HUES64 (cell line): ENCODE measurements around the gene CCDC126.
A peak's percentile ranks its signal among the peaks of the same experiment; 100 is the strongest.
"Not testable (repeated sequence)": the region's sequence is repeated elsewhere in the genome, so short reads cannot be mapped to it uniquely, and the experiment has no call there.

Experiments
- H3K27ac ChIP-seq: 2 replicates; pipeline ENCODE4 v1.7.0; 2013; ENCODE audit warnings: low read depth, low read length, inconsistent platforms
- H3K27me3 ChIP-seq: 2 replicates; pipeline ENCODE4 v1.6.1; 2013; ENCODE audit warnings: mild to moderate bottlenecking, low read length; ENCODE audit not compliant: insufficient read depth
- H3K36me3 ChIP-seq: 2 replicates; pipeline ENCODE4 v1.6.1; 2013; ENCODE audit warnings: mild to moderate bottlenecking, low read length; ENCODE audit not compliant: insufficient read depth
- H3K4me1 ChIP-seq: 2 replicates; pipeline ENCODE4 v1.6.1; 2013; ENCODE audit warnings: mild to moderate bottlenecking, low read length, moderate library complexity; ENCODE audit not compliant: insufficient read depth
- H3K4me3 ChIP-seq: 2 replicates; pipeline ENCODE4 v1.5.1; 2013; ENCODE audit warnings: mild to moderate bottlenecking, low read length, moderate library complexity
- H3K9ac ChIP-seq: 2 replicates; pipeline ENCODE4 v1.6.1; 2013; ENCODE audit warnings: mild to moderate bottlenecking, low read depth, low read length
- H3K9me3 ChIP-seq: 2 replicates; pipeline ENCODE4 v1.6.1; 2013; ENCODE audit warnings: low read depth, low read length; ENCODE audit not compliant: insufficient read depth
- WGBS: fragments of 150-250, 120-280 bp; methylation state at CpG from one replicate; pipeline ENCODE4 v1.1.7; 2013; ENCODE audit warnings: missing lambda C conversion rate; 5-methylcytosine and 5-hydroxymethylcytosine counted together

CCDC126 gene

DNA sequence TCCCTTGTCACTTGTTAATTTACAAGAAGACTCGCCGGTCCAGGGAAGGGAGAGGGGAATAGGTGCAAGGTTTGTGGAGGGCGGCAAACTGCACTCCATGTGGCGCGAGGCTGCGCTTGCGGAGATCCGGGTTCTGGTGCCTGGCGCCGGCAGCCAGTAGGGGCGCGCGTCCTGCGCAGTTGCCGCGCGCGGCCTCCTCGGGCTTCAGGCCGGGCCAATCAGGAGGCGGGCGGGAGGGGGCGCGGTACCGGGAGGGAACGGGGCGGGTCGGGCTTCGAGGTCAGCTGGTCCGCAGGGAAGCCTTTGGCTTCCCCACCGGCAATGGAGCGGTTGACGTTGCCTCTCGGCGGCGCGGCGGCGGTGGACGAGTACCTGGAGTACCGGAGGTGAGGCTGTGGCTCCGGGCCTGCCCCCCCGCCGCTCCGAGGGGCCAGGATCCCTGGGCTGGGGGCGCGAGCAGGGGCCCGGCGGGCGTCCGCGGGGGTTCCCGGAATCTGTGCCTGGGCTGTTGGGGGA lies 82.8 kb downstream of the CCDC126 start, which contains the start of gene FAM221A:
Gene FAM221A (plus strand): TSS at position 302 of the 516 bp plus-strand sequence. CDS start 20 bp downstream, at position 322.
- Histone ChIP-seq H3K27ac (peak within 1 kb of the TSS; percentile 67; the same call in 1 of the 2 replicates), H3K9me3 (no peaks in the 10 kb centered on the region), H3K36me3 (no peaks in the 10 kb centered on the region), H3K9ac (peak within 1 kb of the TSS; percentile 78), H3K4me3 (peak within 1 kb of the TSS; percentile 78), H3K27me3 (peaks cover 12% of the 10 kb centered on the region), H3K4me1 (no peaks in the 10 kb centered on the region)
- 88% methylated on average over 53 of the region's 53 CpGs for WGBS

- H3K4me1 ChIP-seq: no peaks in the 10 kb centered on the region
- H3K27me3 ChIP-seq: peaks cover 12% of the 10 kb centered on the region
- H3K9me3 ChIP-seq: no peaks in the 10 kb centered on the region
- no peaks in the 10 kb centered on the region for H3K36me3 ChIP-seq
- peak overlapping the region; percentile 78 for H3K4me3 ChIP-seq
- WGBS: 88% methylated on average over 42 of the region's 42 CpGs
- H3K9ac ChIP-seq: peak overlapping the region; percentile 78
- H3K27ac ChIP-seq: peak overlapping the region; percentile 67; the same call in 1 of the 2 replicates
Measured at GRCh38 chr7:23680414-23681405, 83.5 kb downstream of the CCDC126 start.

DNA sequence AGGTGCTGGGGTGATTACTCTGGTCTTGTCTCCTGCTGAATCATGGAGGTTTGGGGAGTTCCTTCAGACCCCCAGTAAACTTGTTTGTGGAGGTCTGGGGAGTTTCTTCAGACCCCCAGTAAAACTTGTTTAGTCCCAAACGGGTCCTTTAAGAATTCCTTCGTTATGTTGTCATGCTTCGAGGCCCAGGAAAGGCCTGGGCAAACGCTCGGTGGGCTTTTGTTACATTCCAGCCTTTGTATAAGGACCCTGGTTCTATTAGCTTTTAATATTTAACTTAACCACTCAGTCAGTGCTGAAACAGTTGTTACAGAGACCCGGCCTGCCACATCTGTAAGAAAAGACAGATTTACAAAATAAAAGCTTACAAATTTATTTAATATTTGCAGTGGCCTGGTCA lies 86.9 kb downstream of the CCDC126 start:
- not testable (repeated sequence) for H3K9me3 ChIP-seq, H3K9ac ChIP-seq, H3K27ac ChIP-seq, H3K27me3 ChIP-seq, H3K36me3 ChIP-seq, H3K4me3 ChIP-seq, H3K4me1 ChIP-seq
- 56% methylated on average over 5 of the region's 6 CpGs for WGBS

- Histone ChIP-seq H3K9ac (no peak overlapping the region), H3K4me3 (no peak overlapping the region), H3K9me3 (no peaks in the 10 kb centered on the region), H3K4me1 (no peaks in the 10 kb centered on the region), H3K36me3 (peaks cover 15% of the 10 kb centered on the region), H3K27ac (no peak overlapping the region), H3K27me3 (no peaks in the 10 kb centered on the region)
- WGBS: 95% methylated on average over 3 of the region's 3 CpGs
Measured at GRCh38 chr7:23685731-23686130, 88.5 kb downstream of the CCDC126 start.

GRCh38 chr7:23687011-23687410 lies 89.8 kb downstream of the CCDC126 start:
- H3K27ac ChIP-seq: no peak overlapping the region
- WGBS: 95% methylated on average over 2 of the region's 2 CpGs
- H3K9me3 ChIP-seq: no peaks in the 10 kb centered on the region
- H3K36me3 ChIP-seq: peaks cover 25% of the 10 kb centered on the region
- no peak overlapping the region for H3K4me3 ChIP-seq
- no peaks in the 10 kb centered on the region for H3K27me3 ChIP-seq
- no peak overlapping the region for H3K9ac ChIP-seq
- H3K4me1 ChIP-seq: no peaks in the 10 kb centered on the region

DNA sequence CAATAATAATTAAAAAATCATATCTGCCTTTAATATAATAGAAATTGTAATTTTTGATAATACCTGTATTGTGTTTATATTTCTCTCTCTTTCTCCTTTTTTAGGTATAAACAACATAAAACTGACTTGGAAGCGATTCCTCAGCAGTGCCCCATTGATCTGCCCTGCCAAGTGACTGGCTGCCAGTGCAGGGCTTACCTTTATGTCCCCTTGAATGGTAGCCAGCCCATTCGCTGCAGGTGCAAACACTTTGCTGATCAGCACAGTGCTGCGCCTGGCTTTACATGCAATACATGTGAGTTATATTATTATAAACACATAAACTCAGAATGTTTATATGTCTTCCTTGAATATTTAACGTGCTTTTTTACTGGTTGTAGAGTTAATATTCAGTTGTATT lies 92.0 kb downstream of the CCDC126 start:
- Histone ChIP-seq H3K27me3 (no peaks in the 10 kb centered on the region), H3K27ac (no peak overlapping the region), H3K4me1 (no peaks in the 10 kb centered on the region), H3K36me3 (peaks cover 39% of the 10 kb centered on the region), H3K9me3 (peaks cover 3% of the 10 kb centered on the region; the same call in 1 of the 2 replicates), H3K4me3 (no peak overlapping the region), H3K9ac (no peak overlapping the region)
- 93% methylated on average over 2 of the region's 4 CpGs for WGBS

- H3K27ac ChIP-seq: no peak overlapping the region
- no peak overlapping the region for H3K4me3 ChIP-seq
- no peaks in the 10 kb centered on the region for H3K4me1 ChIP-seq
- peaks cover 40% of the 10 kb centered on the region for H3K36me3 ChIP-seq
- 88% methylated on average over 3 of the region's 4 CpGs for WGBS
- no peak overlapping the region for H3K9ac ChIP-seq
- peaks cover 3% of the 10 kb centered on the region; the same call in 1 of the 2 replicates for H3K9me3 ChIP-seq
- H3K27me3 ChIP-seq: no peaks in the 10 kb centered on the region
Measured at GRCh38 chr7:23691320-23691719, 94.1 kb downstream of the CCDC126 start.

DNA sequence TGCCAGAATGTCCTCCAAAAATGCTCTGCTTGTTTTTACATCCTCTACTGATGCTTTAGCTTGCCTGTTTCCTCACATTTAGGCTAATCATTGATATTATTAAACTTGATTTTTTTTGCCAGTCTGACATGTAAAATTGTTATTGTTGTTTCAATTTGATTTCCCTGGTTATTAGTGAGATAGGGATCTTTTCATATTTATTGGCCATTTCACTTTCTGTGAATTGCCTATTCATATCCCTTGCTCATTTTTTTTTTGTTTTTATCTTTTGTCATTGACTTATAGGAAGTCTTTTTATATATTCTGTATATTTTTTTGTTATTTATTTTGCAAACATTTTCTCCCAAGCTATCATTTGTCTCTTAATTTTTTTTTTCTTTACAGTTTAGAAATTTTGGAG lies 96.0 kb downstream of the CCDC126 start:
- Histone ChIP-seq H3K9ac (no peak overlapping the region), H3K27ac (no peak overlapping the region), H3K27me3 (no peaks in the 10 kb centered on the region), H3K36me3 (peaks cover 41% of the 10 kb centered on the region), H3K9me3 (peaks cover 3% of the 10 kb centered on the region; the same call in 1 of the 2 replicates), H3K4me1 (no peaks in the 10 kb centered on the region), H3K4me3 (no peak overlapping the region)
